Measurements from ENCODE around the gene DUSP9. TPM values are rescaled to one million over a fixed set of nuclear protein-coding genes. Genes with fewer than 3 reads are reported as not detected.

The DUSP9 gene
- total RNA-seq, 1 donor from 2014 or later, result 2.9 TPM

Small RNA genes within 50 kb of the gene (small RNA-seq; reads per million reads assigned to genes)
- not detected for gene RN7SL687P

Other genes with a start within 250 kb of the DUSP9 start
- not detected for gene PNMA6E, start 245.9 kb upstream of the DUSP9 start, total RNA-seq
- 0.82 TPM for gene ZFP92, start 235.7 kb upstream of the DUSP9 start, total RNA-seq
- 2.9 TPM for gene TREX2, start 201.1 kb upstream of the DUSP9 start, total RNA-seq
- gene HAUS7, start 176.6 kb upstream of the DUSP9 start, total RNA-seq, result 6.5 TPM
- 1.6 TPM for gene BGN, start 152.2 kb upstream of the DUSP9 start, total RNA-seq
- 7.3 TPM for gene ATP2B3, start 129.6 kb upstream of the DUSP9 start, total RNA-seq
- 21.2 TPM for gene CCNQ, start 48.1 kb upstream of the DUSP9 start, total RNA-seq
- gene PNCK, start 26.6 kb downstream of the DUSP9 start, total RNA-seq, result 18.3 TPM
- gene SLC6A8, start 40.7 kb downstream of the DUSP9 start, total RNA-seq, result 12.2 TPM
- 57.5 TPM for gene BCAP31, start 77.2 kb downstream of the DUSP9 start, total RNA-seq
- 3.7 TPM for gene ABCD1, start 77.7 kb downstream of the DUSP9 start, total RNA-seq
- gene PLXNB3, start 117.0 kb downstream of the DUSP9 start, total RNA-seq, result 0.82 TPM
- gene SRPK3, start 133.8 kb downstream of the DUSP9 start, total RNA-seq, result under 0.01 TPM
- 49.7 TPM for gene IDH3G, start 147.2 kb downstream of the DUSP9 start, total RNA-seq
- gene SSR4, start 147.5 kb downstream of the DUSP9 start, total RNA-seq, result 84.4 TPM
- gene PDZD4, start 183.3 kb downstream of the DUSP9 start, total RNA-seq, result 165 TPM
- gene L1CAM, start 239.0 kb downstream of the DUSP9 start, total RNA-seq, result 101 TPM

Measured in frontal cortex (tissue), 1 donor.